ENCODE measurements around the gene CNTNAP3.
"Not testable (repeated sequence)": the region's sequence is repeated elsewhere in the genome, so short reads cannot be mapped to it uniquely, and the experiment has no call there.

- not testable (repeated sequence) for TF ChIP-seq POLR2A, CTCF (IDR thresholded peaks at IDR 0.05)
These were observed 245.6 kb downstream of the CNTNAP3 start for GRCh38 chr9:39042352-39042803.
